ENCODE measurements around the gene TMEM167B.

- TF ChIP-seq EZH2 (IDR thresholded peaks at IDR 0.05; ENCODE audit: insufficient read depth, poor library complexity, severe bottlenecking) (no peak), EZH2phosphoT487 (IDR thresholded peaks at IDR 0.05; ENCODE audit: insufficient read depth, low read depth) (no peak)
These were observed 23.7 kb downstream of the TMEM167B start for GRCh38 chr1:109114342-109114674.

All from GM23248 (cell line).